ENCODE results near the gene HOMER2.

Gene HOMER2

DNA sequence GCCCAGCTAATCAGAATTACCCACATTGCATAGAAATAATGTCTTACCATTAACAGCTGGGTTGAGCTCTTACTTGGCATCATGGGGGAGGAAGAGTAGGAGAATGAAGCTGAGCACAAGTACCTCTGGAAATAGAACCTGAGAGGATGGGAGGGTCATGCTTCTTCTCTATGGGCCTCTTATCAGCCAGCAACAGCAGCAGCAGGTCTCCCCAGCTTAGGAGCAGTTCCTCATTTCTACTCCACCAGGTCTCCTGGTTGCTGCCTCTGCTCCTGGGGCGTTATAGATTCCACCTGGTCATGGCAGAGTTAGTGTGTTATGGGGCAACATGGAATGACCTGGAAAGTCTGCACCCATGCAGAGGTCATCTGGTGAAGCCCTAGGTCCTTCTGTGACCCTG lies 150.0 kb downstream of the HOMER2 start:
- no peak overlapping the region for H3K4me3 ChIP-seq (ENCODE audit: low read depth, low read length)
- TF ChIP-seq, protein P1, sequence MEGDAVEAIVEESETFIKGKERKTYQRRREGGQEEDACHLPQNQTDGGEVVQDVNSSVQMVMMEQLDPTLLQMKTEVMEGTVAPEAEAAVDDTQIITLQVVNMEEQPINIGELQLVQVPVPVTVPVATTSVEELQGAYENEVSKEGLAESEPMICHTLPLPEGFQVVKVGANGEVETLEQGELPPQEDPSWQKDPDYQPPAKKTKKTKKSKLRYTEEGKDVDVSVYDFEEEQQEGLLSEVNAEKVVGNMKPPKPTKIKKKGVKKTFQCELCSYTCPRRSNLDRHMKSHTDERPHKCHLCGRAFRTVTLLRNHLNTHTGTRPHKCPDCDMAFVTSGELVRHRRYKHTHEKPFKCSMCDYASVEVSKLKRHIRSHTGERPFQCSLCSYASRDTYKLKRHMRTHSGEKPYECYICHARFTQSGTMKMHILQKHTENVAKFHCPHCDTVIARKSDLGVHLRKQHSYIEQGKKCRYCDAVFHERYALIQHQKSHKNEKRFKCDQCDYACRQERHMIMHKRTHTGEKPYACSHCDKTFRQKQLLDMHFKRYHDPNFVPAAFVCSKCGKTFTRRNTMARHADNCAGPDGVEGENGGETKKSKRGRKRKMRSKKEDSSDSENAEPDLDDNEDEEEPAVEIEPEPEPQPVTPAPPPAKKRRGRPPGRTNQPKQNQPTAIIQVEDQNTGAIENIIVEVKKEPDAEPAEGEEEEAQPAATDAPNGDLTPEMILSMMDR (IDR thresholded peaks at IDR 0.05; ENCODE audit: borderline replicate concordance, insufficient read depth, low read depth, low read length), result no peak

- TF ChIP-seq, protein P1 (IDR thresholded peaks at IDR 0.05; ENCODE audit: borderline replicate concordance, insufficient read depth, low read depth, low read length), result no peak
Observed at GRCh38 chr15:82799183-82799841, 153.2 kb downstream of the HOMER2 start.

More at GRCh38 chr15:82799183-82799841, 153.2 kb downstream of the HOMER2 start:
- H3K4me3 ChIP-seq (ENCODE audit: low read depth, low read length), result no peak overlapping the region

Data from GM12875 (cell line).